Ectodermal cell (in vitro differentiated cells): ENCODE data around the gene VKORC1.

Experiments
- H3K27ac ChIP-seq: 2 replicates; pipeline ENCODE4 v1.7.0; 2013; ENCODE audit warnings: mild to moderate bottlenecking, low read depth, low read length; ENCODE audit not compliant: insufficient read depth, poor library complexity, severe bottlenecking
- H3K27me3 ChIP-seq: 2 replicates; pipeline ENCODE4 v1.7.0; 2013; ENCODE audit warnings: mild to moderate bottlenecking, low read length; ENCODE audit not compliant: insufficient read depth, control insufficient read depth, poor library complexity, severe bottlenecking
- H3K36me3 ChIP-seq: one replicate; pipeline ENCODE4 v1.7.0; 2013; ENCODE audit warnings: low read length; ENCODE audit not compliant: control insufficient read depth, insufficient read depth
- H3K4me1 ChIP-seq: one replicate; pipeline ENCODE4 v1.7.0; 2013; ENCODE audit warnings: low read length; ENCODE audit not compliant: control insufficient read depth, insufficient read depth
- H3K4me3 ChIP-seq: 2 replicates; pipeline ENCODE4 v1.7.0; 2013; ENCODE audit warnings: low read depth, low read length, control low read depth; ENCODE audit not compliant: insufficient read depth
- H3K9me3 ChIP-seq: 2 replicates; pipeline ENCODE4 v1.7.0; 2013; ENCODE audit warnings: mild to moderate bottlenecking, low read length, moderate library complexity; ENCODE audit not compliant: control insufficient read depth
- WGBS, 2 experiments: methylation state at CpG; one replicate each; pipeline ENCODE4 v1.1.7; 2013; ENCODE audit warnings: missing lambda C conversion rate in 2 of 2; 5-methylcytosine and 5-hydroxymethylcytosine counted together

Gene VKORC1

GRCh38 chr16:31082368-31083045 is 12.1 kb downstream of the VKORC1 start:
- H3K4me1 ChIP-seq: no peaks in the 10 kb centered on the region
- H3K27me3 ChIP-seq: no peaks in the 10 kb centered on the region
- peaks cover 40% of the 10 kb centered on the region for H3K36me3 ChIP-seq
- no peak overlapping the region for H3K4me3 ChIP-seq
- 88 to 93% methylated on average over 14 of the region's 14 CpGs for WGBS, 2 experiments
- H3K27ac ChIP-seq: no peak overlapping the region
- H3K9me3 ChIP-seq: no peaks in the 10 kb centered on the region

- H3K4me1 ChIP-seq: no peaks in the 10 kb centered on the region
- 94 to 95% methylated on average over 26 of the region's 26 CpGs for WGBS, 2 experiments
- H3K36me3 ChIP-seq: peaks cover 49% of the 10 kb centered on the region
- H3K9me3 ChIP-seq: no peaks in the 10 kb centered on the region
- no peak overlapping the region for H3K27ac ChIP-seq
- no peaks in the 10 kb centered on the region for H3K27me3 ChIP-seq
- H3K4me3 ChIP-seq: no peak overlapping the region
Measured at GRCh38 chr16:31081428-31082351, 12.9 kb downstream of the VKORC1 start.

- no peaks in the 10 kb centered on the region for H3K9me3 ChIP-seq
- WGBS, 2 experiments: 96% methylated on average over 13 of the region's 13 CpGs
- H3K4me3 ChIP-seq: no peak overlapping the region
- no peaks in the 10 kb centered on the region for H3K4me1 ChIP-seq
- no peaks in the 10 kb centered on the region for H3K27me3 ChIP-seq
- H3K36me3 ChIP-seq: peaks cover 57% of the 10 kb centered on the region
- H3K27ac ChIP-seq: no peak overlapping the region
Measured at GRCh38 chr16:31080756-31081419, 13.7 kb downstream of the VKORC1 start.

- Histone ChIP-seq H3K27ac (no peak overlapping the region), H3K27me3 (no peaks in the 10 kb centered on the region), H3K9me3 (no peaks in the 10 kb centered on the region), H3K4me3 (no peak overlapping the region), H3K4me1 (peaks cover 1% of the 10 kb centered on the region), H3K36me3 (peaks cover 57% of the 10 kb centered on the region)
- WGBS, 2 experiments: 96 to 97% methylated on average over 40 of the region's 40 CpGs
Measured at GRCh38 chr16:31080035-31080629, 14.5 kb downstream of the VKORC1 start.

GRCh38 chr16:31079342-31079944 is 15.2 kb downstream of the VKORC1 start:
- Histone ChIP-seq H3K27me3 (no peaks in the 10 kb centered on the region), H3K27ac (no peak overlapping the region), H3K9me3 (no peaks in the 10 kb centered on the region), H3K36me3 (peaks cover 57% of the 10 kb centered on the region), H3K4me1 (peaks cover 5% of the 10 kb centered on the region), H3K4me3 (no peak overlapping the region)
- 94% methylated on average over 13 of the region's 13 CpGs for whole genome bisulfite sequencing, 2 experiments

- Histone ChIP-seq H3K27me3 (no peaks in the 10 kb centered on the region), H3K9me3 (no peaks in the 10 kb centered on the region), H3K27ac (no peak overlapping the region), H3K4me3 (no peak overlapping the region), H3K4me1 (peaks cover 5% of the 10 kb centered on the region), H3K36me3 (peaks cover 57% of the 10 kb centered on the region)
- WGBS, 2 experiments: 95 to 96% methylated on average over 15 of the region's 15 CpGs
Measured at GRCh38 chr16:31078597-31079341, 15.8 kb downstream of the VKORC1 start.

- peaks cover 5% of the 10 kb centered on the region for H3K4me1 ChIP-seq
- H3K36me3 ChIP-seq: peaks cover 57% of the 10 kb centered on the region
- no peaks in the 10 kb centered on the region for H3K9me3 ChIP-seq
- no peak overlapping the region for H3K4me3 ChIP-seq
- 95 to 97% methylated on average over 30 of the region's 30 CpGs for WGBS, 2 experiments
- no peaks in the 10 kb centered on the region for H3K27me3 ChIP-seq
- H3K27ac ChIP-seq: no peak overlapping the region
Measured at GRCh38 chr16:31077592-31078396, 16.8 kb downstream of the VKORC1 start.

- no peaks in the 10 kb centered on the region for H3K27me3 ChIP-seq
- 96 to 97% methylated on average over 13 of the region's 13 CpGs for WGBS, 2 experiments
- H3K9me3 ChIP-seq: no peaks in the 10 kb centered on the region
- no peak overlapping the region for H3K27ac ChIP-seq
- H3K4me1 ChIP-seq: peaks cover 8% of the 10 kb centered on the region
- no peak overlapping the region for H3K4me3 ChIP-seq
- peaks cover 57% of the 10 kb centered on the region for H3K36me3 ChIP-seq
Measured at GRCh38 chr16:31077024-31077423, 17.6 kb downstream of the VKORC1 start.

GRCh38 chr16:31076319-31076718 is 18.3 kb downstream of the VKORC1 start:
- Histone ChIP-seq H3K27me3 (no peaks in the 10 kb centered on the region), H3K27ac (no peak overlapping the region), H3K9me3 (no peaks in the 10 kb centered on the region), H3K36me3 (peaks cover 54% of the 10 kb centered on the region), H3K4me1 (peaks cover 14% of the 10 kb centered on the region), H3K4me3 (no peak overlapping the region)
- 90 to 91% methylated on average over 16 of the region's 16 CpGs for WGBS, 2 experiments
